Lung (tissue), 12 donors: ENCODE measurements around the gene ZCCHC2. TPM values are rescaled to one million over a fixed set of nuclear protein-coding genes. Genes with fewer than 3 reads are reported as not detected.

Experiments used
- ATAC-seq: fragments of 200-7000 bp; cut with Tn5 transposase; one replicate; pipeline ENCODE4 v1.9.1; 2020; ENCODE audit warnings: moderate number of reproducible peaks; ENCODE audit not compliant: insufficient read depth, low FRiP score
- DNase-seq, 3 donors: peaks; one replicate each; pipeline ENCODE4 v3.0.0-alpha.2; 2013 to 2017
- H3K27ac ChIP-seq, 2 donors: one replicate each; pipeline ENCODE4 v1.5.1; 2013; ENCODE audit warnings: mild to moderate bottlenecking in 2 of 2, moderate library complexity in 2 of 2, control low read depth in 1 of 2, inconsistent platforms in 1 of 2, low read depth in 1 of 2, low read length in 1 of 2
- H3K27me3 ChIP-seq, 3 donors: one replicate each; pipeline ENCODE4 v1.5.1; 2013; ENCODE audit warnings: low read length in 2 of 3; ENCODE audit not compliant: control insufficient read depth in 3 of 3, insufficient read depth in 3 of 3
- H3K36me3 ChIP-seq, 4 donors: one replicate each; pipeline ENCODE4 v1.5.1; 2013; ENCODE audit warnings: low read length in 4 of 4, mild to moderate bottlenecking in 1 of 4, moderate library complexity in 1 of 4; ENCODE audit not compliant: control insufficient read depth in 4 of 4, insufficient read depth in 4 of 4
- H3K4me1 ChIP-seq, 5 donors: one replicate each; pipeline ENCODE4 v1.5.1; 2013; ENCODE audit warnings: low read length in 5 of 5, mild to moderate bottlenecking in 2 of 5, moderate library complexity in 1 of 5; ENCODE audit not compliant: control insufficient read depth in 5 of 5, insufficient read depth in 5 of 5
- H3K4me3 ChIP-seq: one replicate; pipeline ENCODE4 v1.5.1; 2013; ENCODE audit warnings: mild to moderate bottlenecking, control low read depth, moderate library complexity
- H3K9ac ChIP-seq, 2 donors: one replicate each; pipeline ENCODE4 v1.5.1; 2013; ENCODE audit warnings: low read length in 2 of 2, control low read depth in 1 of 2; ENCODE audit not compliant: insufficient read depth in 1 of 2
- H3K9me3 ChIP-seq, 4 donors: one replicate each; pipeline ENCODE4 v1.5.1; 2013; ENCODE audit warnings: low read length in 3 of 4, mild to moderate bottlenecking in 1 of 4, moderate library complexity in 1 of 4; ENCODE audit not compliant: control insufficient read depth in 4 of 4, insufficient read depth in 3 of 4
- CTCF ChIP-seq: IDR thresholded peaks from 2 replicates; pipeline ENCODE4 v1.5.1; 2012; ENCODE audit warnings: mild to moderate bottlenecking; ENCODE audit errors: control extremely low read depth, extremely low read depth
- WGBS, 2 donors: extraction: QIAGEN DNeasy Blood & Tissue Kit; methylation state at CpG; one replicate each; pipeline ENCODE4 v1.1.7; 2013; 5-methylcytosine and 5-hydroxymethylcytosine counted together
- polyA plus RNA-seq, 2 donors: library from polyadenylated mRNA; stranded (reverse); fragments of 200-250 nt; gene quantifications; one replicate each; pipeline ENCODE4 v1.2.1, GENCODE V29; 2013
- total RNA-seq, 2 donors: library from RNA; depleted of rRNA in 1 of 2; stranded (reverse); fragments of >200 nt in 1 of 2; gene quantifications; one replicate each; pipeline ENCODE4 v1.2.1, GENCODE V29; 2014 to 2021
- donor health status: control.
- donor health status: control.
- donor health status: Bipolar disorder and iron deficiency.
- donor health status: healthy.
- donor health status: DM: yes; HTN: yes; CAD: no.

The ZCCHC2 gene
- total and polyA plus RNA-seq, 4 donors, result 9.3 to 33.9 (median 18.6) TPM

GRCh38 chr18:62566818-62567217 lies 44.0 kb downstream of the ZCCHC2 start:
- Histone ChIP-seq H3K4me1 (peaks cover 0 to 5% (median 0%) of the 10 kb centered on the region in 5 donors), H3K27me3 (no peaks in the 10 kb centered on the region), H3K27ac (no peak overlapping the region), H3K36me3 (peaks cover 3 to 41% (median 18%) of the 10 kb centered on the region in 4 donors), H3K4me3 (no peak overlapping the region), H3K9me3 (no peaks in the 10 kb centered on the region), H3K9ac (no peak overlapping the region)
- no peak for TF ChIP-seq CTCF
- ATAC-seq (no peak), DNase-seq (no peak)
- 97 to 98% methylated on average over 4 of the region's 4 CpGs for WGBS, 2 donors

- TF ChIP-seq CTCF, result no peak
- Histone ChIP-seq H3K27ac (no peak overlapping the region), H3K9me3 (no peaks in the 10 kb centered on the region), H3K4me3 (no peak overlapping the region), H3K27me3 (no peaks in the 10 kb centered on the region), H3K9ac (no peak overlapping the region), H3K36me3 (peaks cover 3 to 39% (median 20%) of the 10 kb centered on the region in 4 donors), H3K4me1 (peaks cover 0 to 3% (median 0%) of the 10 kb centered on the region in 5 donors)
- no peak for DNase-seq
- 94 to 96% methylated on average over 4 of the region's 4 CpGs for WGBS, 2 donors
- no peak for ATAC-seq
These were observed 46.3 kb downstream of the ZCCHC2 start for GRCh38 chr18:62569081-62569655.

GRCh38 chr18:62571037-62571436 lies 48.2 kb downstream of the ZCCHC2 start:
- ATAC-seq (no peak), DNase-seq (no peak)
- H3K4me3 ChIP-seq, result no peak overlapping the region
- 96 to 97% methylated on average over 4 of the region's 4 CpGs for WGBS, 2 donors
- no peak overlapping the region for H3K27ac ChIP-seq
- H3K4me1 ChIP-seq, result peaks cover 0 to 3% (median 1%) of the 10 kb centered on the region in 5 donors
- peaks cover 13 to 45% (median 29%) of the 10 kb centered on the region in 4 donors for H3K36me3 ChIP-seq
- TF ChIP-seq CTCF, result no peak
- no peak overlapping the region for H3K9ac ChIP-seq
- no peaks in the 10 kb centered on the region for H3K27me3 ChIP-seq
- no peaks in the 10 kb centered on the region for H3K9me3 ChIP-seq

GRCh38 chr18:62571648-62572047 lies 48.8 kb downstream of the ZCCHC2 start:
- Histone ChIP-seq H3K36me3 (peaks cover 13 to 45% (median 25%) of the 10 kb centered on the region in 4 donors), H3K4me1 (peaks cover 1 to 8% (median 5%) of the 10 kb centered on the region in 5 donors), H3K4me3 (no peak overlapping the region), H3K9me3 (no peaks in the 10 kb centered on the region), H3K9ac (no peak overlapping the region), H3K27me3 (no peaks in the 10 kb centered on the region), H3K27ac (no peak overlapping the region)
- WGBS, 2 donors, result 88 to 91% methylated on average over 3 of the region's 3 CpGs
- DNase-seq (no peak), ATAC-seq (no peak)
- TF ChIP-seq CTCF, result no peak
